Activated CD8-positive, alpha-beta T cell treated with anti-CD3 and anti-CD28 coated beads, Interleukin-2, amount 10 ng/mL, durations not matched to agents 7 days and 5 days (primary cell): ENCODE measurements around the gene CLPTM1L. TPM values are rescaled to one million over a fixed set of nuclear protein-coding genes. Genes with fewer than 3 reads are reported as not detected.
A peak's percentile ranks its signal among the peaks of the same experiment; 100 is the strongest.
"Not testable (repeated sequence)": the region's sequence is repeated elsewhere in the genome, so short reads cannot be mapped to it uniquely, and the experiment has no call there.

Experiments used
- ATAC-seq: fragments of 150-1000 bp; cut with Tn5 transposase; one replicate; pipeline ENCODE4 v1.10.0; 2021; ENCODE audit warnings: moderate library complexity
- CTCF ChIA-PET: fragments of 350-600 bp; sonication (Branson Sonifier 250); formaldehyde crosslinking; loops from one replicate; lab custom pipeline; 2021; ENCODE audit warnings: antibody characterized with exemption; lab: Charles Lee
- POLR2A ChIA-PET: fragments of 350-600 bp; sonication (Branson Sonifier 250); formaldehyde crosslinking; loops from one replicate; lab custom pipeline; 2021; ENCODE audit warnings: antibody characterized with exemption; lab: Charles Lee
- DNase-seq: peaks from one replicate; pipeline ENCODE4 v3.0.0-alpha.2; 2020
- H3K27ac Mint-ChIP-seq: one replicate; pipeline ENCODE4 v1.8.0; 2021; ENCODE audit warnings: mild to moderate bottlenecking, mixed read lengths
- H3K27me3 Mint-ChIP-seq: one replicate; pipeline ENCODE4 v1.8.0; 2021; ENCODE audit warnings: low read depth, mixed read lengths
- H3K36me3 Mint-ChIP-seq: one replicate; pipeline ENCODE4 v1.8.0; 2021; ENCODE audit warnings: low read depth, mixed read lengths
- H3K4me1 Mint-ChIP-seq: one replicate; pipeline ENCODE4 v1.8.0; 2021; ENCODE audit warnings: low read depth, mixed read lengths
- H3K4me3 Mint-ChIP-seq: one replicate; pipeline ENCODE4 v1.8.0; 2021; ENCODE audit warnings: mild to moderate bottlenecking, mixed read lengths
- H3K9me3 Mint-ChIP-seq: one replicate; pipeline ENCODE4 v1.8.0; 2022; ENCODE audit warnings: mixed read lengths; ENCODE audit not compliant: insufficient read depth
- total RNA-seq, 2 experiments: library from RNA; stranded (reverse); gene quantifications; one replicate each; pipeline ENCODE4 v1.2.3, GENCODE V29; 2021

Gene CLPTM1L
- total RNA-seq, 2 experiments from 2014 or later, result 80.0 to 83.8 TPM

- H3K27ac Mint-ChIP-seq, result no peak overlapping the region
- no peak overlapping the region for H3K4me3 Mint-ChIP-seq
- no peaks in the 10 kb centered on the region for H3K9me3 Mint-ChIP-seq
- POLR2A ChIA-PET, result no interaction called here
- CTCF ChIA-PET, result no interaction called here
- no peak for ATAC-seq
- no peak for DNase-seq
- no peaks in the 10 kb centered on the region for H3K27me3 Mint-ChIP-seq
- H3K36me3 Mint-ChIP-seq, result peaks cover 61% of the 10 kb centered on the region
- peaks cover 7% of the 10 kb centered on the region for H3K4me1 Mint-ChIP-seq
These were observed 7.3 kb downstream of the CLPTM1L start for GRCh38 chr5:1337489-1338195.

GRCh38 chr5:1336749-1337488 lies 8.0 kb downstream of the CLPTM1L start:
- H3K36me3 Mint-ChIP-seq, result peaks cover 55% of the 10 kb centered on the region

DNA sequence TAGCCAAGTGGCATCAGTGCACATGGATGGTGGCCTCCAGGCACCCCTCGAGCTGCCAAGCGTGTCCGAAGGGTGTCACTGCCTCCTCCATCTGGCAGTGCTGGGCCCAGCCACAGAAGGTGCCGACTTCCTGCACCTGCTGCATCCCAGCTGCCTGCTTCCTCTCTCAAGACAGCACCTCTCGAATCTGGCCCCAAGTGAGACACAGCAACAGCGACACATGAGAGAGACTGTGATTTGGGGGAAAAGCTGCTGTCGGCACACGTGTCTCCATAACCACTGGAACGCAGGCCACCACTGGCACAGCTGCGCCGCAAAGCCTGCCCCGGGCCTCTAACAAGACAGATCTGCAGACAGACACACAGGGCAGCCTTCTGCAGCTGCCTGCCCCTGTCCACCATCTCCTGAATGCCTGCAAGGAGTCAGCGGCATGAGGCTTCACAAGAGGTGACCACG lies 8.8 kb downstream of the CLPTM1L start:
- CTCF ChIA-PET, result no interaction called here
- Mint-ChIP-seq H3K27me3 (no peaks in the 10 kb centered on the region), H3K27ac (no peak overlapping the region), H3K9me3 (no peaks in the 10 kb centered on the region), H3K4me1 (peaks cover 5% of the 10 kb centered on the region), H3K4me3 (no peak overlapping the region), H3K36me3 (peaks cover 53% of the 10 kb centered on the region)
- POLR2A ChIA-PET, result no interaction called here
- ATAC-seq (no peak), DNase-seq (no peak)

More at GRCh38 chr5:1336749-1337488, 8.0 kb downstream of the CLPTM1L start:
- POLR2A ChIA-PET, result no interaction called here
- CTCF ChIA-PET, result no interaction called here
- Mint-ChIP-seq H3K9me3 (no peaks in the 10 kb centered on the region), H3K4me1 (peaks cover 7% of the 10 kb centered on the region), H3K27me3 (no peaks in the 10 kb centered on the region), H3K27ac (no peak overlapping the region), H3K4me3 (no peak overlapping the region)
- ATAC-seq (no peak), DNase-seq (no peak)

DNA sequence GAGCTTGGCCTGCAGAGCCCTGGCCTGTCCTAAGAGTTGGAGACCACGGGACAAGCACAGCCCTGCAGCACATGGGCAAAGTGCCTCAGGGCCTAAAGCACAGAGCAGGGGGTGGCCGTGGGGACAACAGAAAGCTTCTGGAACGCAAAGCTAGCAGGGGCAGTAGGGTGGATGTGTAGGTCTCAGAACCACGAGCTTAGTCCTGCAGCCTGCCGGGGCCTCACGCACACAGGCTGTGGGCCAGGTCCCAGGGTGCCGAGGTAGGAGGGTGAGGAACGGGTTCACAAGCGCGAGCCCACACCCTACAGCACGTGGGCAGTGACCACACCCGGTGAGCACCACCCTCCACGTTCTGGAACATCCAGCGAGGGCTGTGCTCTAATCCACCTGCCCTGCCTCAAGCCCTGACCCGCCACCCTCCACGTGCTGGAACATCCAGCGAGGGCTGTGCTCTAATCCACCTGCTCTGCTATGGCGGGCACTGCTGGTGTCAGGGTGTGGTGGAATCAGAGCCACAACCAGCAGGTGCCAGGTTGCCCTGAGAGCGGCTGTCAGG lies 9.3 kb downstream of the CLPTM1L start:
- POLR2A ChIA-PET, result no interaction called here
- H3K27ac Mint-ChIP-seq, result no peak overlapping the region
- CTCF ChIA-PET, result no interaction called here
- peaks cover 55% of the 10 kb centered on the region for H3K36me3 Mint-ChIP-seq
- ATAC-seq (no peak), DNase-seq (no peak)
- no peak overlapping the region for H3K4me3 Mint-ChIP-seq
- H3K4me1 Mint-ChIP-seq, result peaks cover 5% of the 10 kb centered on the region
- no peaks in the 10 kb centered on the region for H3K27me3 Mint-ChIP-seq
- H3K9me3 Mint-ChIP-seq, result no peaks in the 10 kb centered on the region

DNA sequence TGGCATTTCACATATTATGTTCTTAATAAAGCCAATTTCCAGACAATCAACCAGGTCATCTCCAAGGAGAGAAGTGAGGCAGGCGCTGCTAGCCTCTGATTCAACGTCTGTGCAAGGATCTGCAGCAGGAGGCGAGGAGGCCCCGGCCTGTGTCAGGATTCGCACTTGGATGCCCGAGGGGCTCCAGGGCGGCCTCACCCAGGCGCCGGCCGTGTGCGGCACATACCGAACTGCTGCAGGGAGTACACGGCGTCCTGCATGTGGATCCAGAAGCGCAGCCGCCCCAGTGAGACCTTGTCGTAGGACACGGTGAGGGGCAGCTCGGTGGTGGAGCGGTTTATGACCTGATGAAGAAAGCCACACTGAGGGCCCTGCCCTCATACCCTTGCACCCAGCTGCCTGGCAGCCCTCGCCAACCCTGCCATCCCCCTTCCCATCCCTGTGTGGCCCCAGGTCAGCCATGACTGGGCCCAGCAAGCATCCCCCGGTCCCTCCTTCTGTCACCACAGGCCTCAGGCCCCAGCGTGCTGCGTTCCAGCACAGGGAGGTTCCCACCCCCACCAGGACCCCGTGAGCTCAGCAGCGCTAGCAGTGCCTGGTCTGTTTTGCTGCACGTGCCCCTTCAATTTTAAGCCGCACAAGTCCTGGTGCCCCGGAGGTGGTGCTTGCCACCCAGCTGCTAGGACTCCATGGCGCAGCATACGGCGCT lies 9.9 kb downstream of the CLPTM1L start:
- Mint-ChIP-seq H3K27me3 (no peaks in the 10 kb centered on the region), H3K9me3 (no peaks in the 10 kb centered on the region), H3K27ac (no peak overlapping the region), H3K36me3 (peaks cover 52% of the 10 kb centered on the region), H3K4me3 (no peak overlapping the region), H3K4me1 (peaks cover 5% of the 10 kb centered on the region)
- CTCF ChIA-PET, result no interaction called here
- no peak for DNase-seq
- POLR2A ChIA-PET, result no interaction called here
- ATAC-seq, result no peak

- ChIA-PET POLR2A (interaction anchor here (0.6 kb wide), 1 partner anchor 11 kb away, joined by 3 read pairs; no protein-coding TSS in a partner anchor), CTCF (no interaction called here)
- no peaks in the 10 kb centered on the region for H3K9me3 Mint-ChIP-seq
- H3K4me1 Mint-ChIP-seq, result peaks cover 5% of the 10 kb centered on the region
- ATAC-seq (no peak), DNase-seq (no peak)
- no peak overlapping the region for H3K4me3 Mint-ChIP-seq
- H3K27me3 Mint-ChIP-seq, result no peaks in the 10 kb centered on the region
- H3K36me3 Mint-ChIP-seq, result peaks cover 51% of the 10 kb centered on the region
- no peak overlapping the region for H3K27ac Mint-ChIP-seq
These were observed 10.9 kb downstream of the CLPTM1L start for GRCh38 chr5:1333986-1334385.

DNA sequence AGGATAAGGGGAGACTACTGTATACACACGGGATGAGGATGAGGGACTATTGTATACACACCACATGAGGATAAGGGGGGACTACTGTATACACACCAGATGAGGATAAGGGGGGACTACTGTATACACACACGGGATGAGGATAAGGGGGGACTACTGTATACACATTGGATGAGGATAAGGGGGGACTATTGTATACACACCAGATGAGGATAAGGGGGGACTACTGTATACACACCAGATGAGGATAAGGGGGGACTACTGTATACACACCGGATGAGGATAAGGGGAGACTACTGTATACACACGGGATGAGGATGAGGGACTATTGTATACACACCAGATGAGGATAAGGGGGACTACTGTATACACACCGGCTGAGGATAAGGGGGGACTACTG lies 11.6 kb downstream of the CLPTM1L start:
- peaks cover 49% of the 10 kb centered on the region for H3K36me3 Mint-ChIP-seq
- CTCF ChIA-PET, DNase-seq, H3K4me3 Mint-ChIP-seq, H3K27ac Mint-ChIP-seq, H3K27me3 Mint-ChIP-seq, ATAC-seq, H3K4me1 Mint-ChIP-seq, H3K9me3 Mint-ChIP-seq: not testable (repeated sequence)
- POLR2A ChIA-PET, result interaction anchor here (0.6 kb wide), 1 partner anchor 12 kb away, joined by 3 read pairs; no protein-coding TSS in a partner anchor

GRCh38 chr5:1332461-1333001 lies 12.4 kb downstream of the CLPTM1L start:
- Mint-ChIP-seq H3K4me3 (no peak overlapping the region), H3K27me3 (no peaks in the 10 kb centered on the region), H3K36me3 (peaks cover 43% of the 10 kb centered on the region), H3K27ac (peak overlapping the region; percentile 55), H3K9me3 (no peaks in the 10 kb centered on the region), H3K4me1 (peaks cover 5% of the 10 kb centered on the region)
- DNase-seq (no peak), ATAC-seq (peak; percentile 50)
- POLR2A ChIA-PET, result no interaction called here
- CTCF ChIA-PET, result no interaction called here

DNA sequence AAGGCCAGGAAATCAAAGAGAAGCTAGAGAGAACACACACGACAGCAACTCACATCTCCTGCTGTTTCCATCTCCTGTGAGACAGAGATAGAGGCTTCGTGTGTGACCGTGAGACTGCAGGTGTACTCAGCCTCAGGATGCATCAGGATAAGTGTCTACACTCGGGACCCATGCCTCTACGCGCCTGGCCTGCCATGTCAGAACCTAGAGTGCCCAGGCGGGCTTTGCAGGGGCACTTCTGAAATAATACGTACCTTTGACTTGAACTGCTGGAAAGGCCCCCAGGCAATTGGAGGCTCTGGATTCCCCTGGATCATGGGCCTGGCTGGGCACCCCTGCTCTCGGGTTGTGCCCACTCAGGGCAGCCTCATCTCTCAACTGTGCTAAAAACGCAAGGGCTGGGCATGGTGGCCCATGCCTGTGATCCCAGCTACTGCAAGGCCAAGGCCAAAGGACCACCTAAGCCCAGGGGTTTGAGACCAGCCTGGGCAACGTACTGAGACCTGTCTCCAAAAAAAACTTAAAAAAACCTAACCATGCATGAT lies 13.0 kb downstream of the CLPTM1L start:
- ATAC-seq, result peak; percentile 31
- H3K27ac Mint-ChIP-seq, result peak overlapping the region; percentile 61
- ChIA-PET POLR2A (no interaction called here), CTCF (no interaction called here)
- H3K4me3 Mint-ChIP-seq, result no peak overlapping the region
- no peaks in the 10 kb centered on the region for H3K27me3 Mint-ChIP-seq
- DNase-seq, result no peak
- H3K36me3 Mint-ChIP-seq, result peaks cover 38% of the 10 kb centered on the region
- peaks cover 5% of the 10 kb centered on the region for H3K4me1 Mint-ChIP-seq
- no peaks in the 10 kb centered on the region for H3K9me3 Mint-ChIP-seq

GRCh38 chr5:1330847-1331831 lies 13.8 kb downstream of the CLPTM1L start:
- H3K36me3 Mint-ChIP-seq, result peaks cover 34% of the 10 kb centered on the region
- no peak overlapping the region for H3K4me3 Mint-ChIP-seq
- no peaks in the 10 kb centered on the region for H3K9me3 Mint-ChIP-seq
- peaks cover 1% of the 10 kb centered on the region for H3K4me1 Mint-ChIP-seq
- ATAC-seq (peak; percentile 15), DNase-seq (no peak)
- ChIA-PET CTCF (no interaction called here), POLR2A (no interaction called here)
- no peak overlapping the region for H3K27ac Mint-ChIP-seq
- no peaks in the 10 kb centered on the region for H3K27me3 Mint-ChIP-seq
